ENCODE data around the gene ZFP36L1. TPM values are rescaled to one million over a fixed set of nuclear protein-coding genes. Genes with fewer than 3 reads are reported as not detected.
A peak's percentile ranks its signal among the peaks of the same experiment; 100 is the strongest.

ZFP36L1 gene
- total and polyA plus RNA-seq, 2 of the 13 experiments (the other 11 are each of a cell fraction or from before 2014, with no cell fraction given) = 7.4 to 10.2 TPM

DNA sequence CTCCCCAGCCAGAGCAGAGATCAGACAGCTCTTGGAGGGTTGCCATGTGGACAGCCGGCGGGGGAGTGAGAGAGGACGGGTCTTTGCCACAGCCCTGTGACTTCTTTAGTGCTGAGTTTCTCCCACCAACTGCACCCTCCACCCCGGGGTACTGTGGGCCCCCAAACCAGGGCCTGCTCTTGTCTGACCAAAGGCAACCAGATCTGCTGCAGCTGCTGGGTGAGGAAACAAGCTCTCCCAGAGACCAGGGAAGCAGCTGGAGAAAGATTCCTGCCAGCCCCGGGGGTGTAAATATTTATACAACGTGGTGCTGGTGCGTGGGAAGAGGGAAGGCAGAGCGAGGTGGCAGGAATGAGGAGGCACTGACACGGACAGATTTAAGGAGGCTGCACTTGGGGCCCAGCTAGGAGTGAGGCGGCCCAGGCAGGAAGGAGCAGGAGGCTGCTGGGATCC lies 14.3 kb upstream of the ZFP36L1 start (continued):
- TF ChIP-seq ERF (CRISPR knock-in tag; IDR thresholded peaks at IDR 0.05) = 0 out of 2 replicates have a peak, but pooled peaks have one; percentile 31
- no peak for TF ChIP-seq MYPOP (CRISPR knock-in tag; IDR thresholded peaks at IDR 0.05)
- TF ChIP-seq MXI1 (IDR thresholded peaks at IDR 0.05; ENCODE audit: borderline replicate concordance, low read depth, low read length) = peak; percentile 47; the same call in 1 of the 3 replicates
- no peak for TF ChIP-seq THYN1 (CRISPR knock-in tag; IDR thresholded peaks at IDR 0.05; ENCODE audit: borderline replicate concordance, low read depth)
- no peak for TF ChIP-seq FOXA1 (IDR thresholded peaks at IDR 0.05)
- TF ChIP-seq FOXA1 (CRISPR knock-in tag; IDR thresholded peaks at IDR 0.05) = peak; percentile 62
- TF ChIP-seq GABPA (IDR thresholded peaks at IDR 0.05; ENCODE audit: low read depth, low read length) = no peak
- 0 out of 2 replicates have a peak, but pooled peaks have one; percentile 10 for TF ChIP-seq GABPA (CRISPR knock-in tag; IDR thresholded peaks at IDR 0.05; ENCODE audit: low read depth)
- peak; percentile 19; the same call in 1 of the 2 replicates for TF ChIP-seq YEATS2 (CRISPR knock-in tag; IDR thresholded peaks at IDR 0.05; ENCODE audit: borderline replicate concordance)
- peak; percentile 70; the same call in 1 of the 2 replicates for TF ChIP-seq ZNF350 (CRISPR knock-in tag; IDR thresholded peaks at IDR 0.05; ENCODE audit: borderline replicate concordance, low read depth)
- TF ChIP-seq, protein P1, sequence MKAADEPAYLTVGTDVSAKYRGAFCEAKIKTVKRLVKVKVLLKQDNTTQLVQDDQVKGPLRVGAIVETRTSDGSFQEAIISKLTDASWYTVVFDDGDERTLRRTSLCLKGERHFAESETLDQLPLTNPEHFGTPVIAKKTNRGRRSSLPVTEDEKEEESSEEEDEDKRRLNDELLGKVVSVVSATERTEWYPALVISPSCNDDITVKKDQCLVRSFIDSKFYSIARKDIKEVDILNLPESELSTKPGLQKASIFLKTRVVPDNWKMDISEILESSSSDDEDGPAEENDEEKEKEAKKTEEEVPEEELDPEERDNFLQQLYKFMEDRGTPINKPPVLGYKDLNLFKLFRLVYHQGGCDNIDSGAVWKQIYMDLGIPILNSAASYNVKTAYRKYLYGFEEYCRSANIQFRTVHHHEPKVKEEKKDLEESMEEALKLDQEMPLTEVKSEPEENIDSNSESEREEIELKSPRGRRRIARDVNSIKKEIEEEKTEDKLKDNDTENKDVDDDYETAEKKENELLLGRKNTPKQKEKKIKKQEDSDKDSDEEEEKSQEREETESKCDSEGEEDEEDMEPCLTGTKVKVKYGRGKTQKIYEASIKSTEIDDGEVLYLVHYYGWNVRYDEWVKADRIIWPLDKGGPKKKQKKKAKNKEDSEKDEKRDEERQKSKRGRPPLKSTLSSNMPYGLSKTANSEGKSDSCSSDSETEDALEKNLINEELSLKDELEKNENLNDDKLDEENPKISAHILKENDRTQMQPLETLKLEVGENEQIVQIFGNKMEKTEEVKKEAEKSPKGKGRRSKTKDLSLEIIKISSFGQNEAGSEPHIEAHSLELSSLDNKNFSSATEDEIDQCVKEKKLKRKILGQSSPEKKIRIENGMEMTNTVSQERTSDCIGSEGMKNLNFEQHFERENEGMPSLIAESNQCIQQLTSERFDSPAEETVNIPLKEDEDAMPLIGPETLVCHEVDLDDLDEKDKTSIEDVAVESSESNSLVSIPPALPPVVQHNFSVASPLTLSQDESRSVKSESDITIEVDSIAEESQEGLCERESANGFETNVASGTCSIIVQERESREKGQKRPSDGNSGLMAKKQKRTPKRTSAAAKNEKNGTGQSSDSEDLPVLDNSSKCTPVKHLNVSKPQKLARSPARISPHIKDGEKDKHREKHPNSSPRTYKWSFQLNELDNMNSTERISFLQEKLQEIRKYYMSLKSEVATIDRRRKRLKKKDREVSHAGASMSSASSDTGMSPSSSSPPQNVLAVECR (CRISPR knock-in tag; IDR thresholded peaks at IDR 0.05; ENCODE audit: borderline replicate concordance) = peak; percentile 52; the same call in 1 of the 2 replicates
- TF ChIP-seq GATAD2A (CRISPR knock-in tag; IDR thresholded peaks at IDR 0.05) = peak; percentile 44
- peak; percentile 52; the same call in 1 of the 2 replicates for TF ChIP-seq ZMYM3 (CRISPR knock-in tag; IDR thresholded peaks at IDR 0.05)
- TF ChIP-seq TARDBP (CRISPR knock-in tag; IDR thresholded peaks at IDR 0.05) = peak; percentile 38; the same call in 1 of the 2 replicates
- TF ChIP-seq, protein P2, sequence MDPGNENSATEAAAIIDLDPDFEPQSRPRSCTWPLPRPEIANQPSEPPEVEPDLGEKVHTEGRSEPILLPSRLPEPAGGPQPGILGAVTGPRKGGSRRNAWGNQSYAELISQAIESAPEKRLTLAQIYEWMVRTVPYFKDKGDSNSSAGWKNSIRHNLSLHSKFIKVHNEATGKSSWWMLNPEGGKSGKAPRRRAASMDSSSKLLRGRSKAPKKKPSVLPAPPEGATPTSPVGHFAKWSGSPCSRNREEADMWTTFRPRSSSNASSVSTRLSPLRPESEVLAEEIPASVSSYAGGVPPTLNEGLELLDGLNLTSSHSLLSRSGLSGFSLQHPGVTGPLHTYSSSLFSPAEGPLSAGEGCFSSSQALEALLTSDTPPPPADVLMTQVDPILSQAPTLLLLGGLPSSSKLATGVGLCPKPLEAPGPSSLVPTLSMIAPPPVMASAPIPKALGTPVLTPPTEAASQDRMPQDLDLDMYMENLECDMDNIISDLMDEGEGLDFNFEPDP (CRISPR knock-in tag; conservative IDR thresholded peaks at IDR 0.05) = 0 out of 2 replicates have a peak, but pooled peaks have one; percentile 53
- 0 out of 2 replicates have a peak, but pooled peaks have one; percentile 41 for TF ChIP-seq HNRNPL (IDR thresholded peaks at IDR 0.05; ENCODE audit: low read depth, low read length)
- no peak for TF ChIP-seq JUNB (CRISPR knock-in tag; IDR thresholded peaks at IDR 0.05; ENCODE audit: borderline replicate concordance)
- 0 out of 2 replicates have a peak, but pooled peaks have one; percentile 40 for TF ChIP-seq SRY (CRISPR knock-in tag; IDR thresholded peaks at IDR 0.05)
- TF ChIP-seq, protein P3, sequence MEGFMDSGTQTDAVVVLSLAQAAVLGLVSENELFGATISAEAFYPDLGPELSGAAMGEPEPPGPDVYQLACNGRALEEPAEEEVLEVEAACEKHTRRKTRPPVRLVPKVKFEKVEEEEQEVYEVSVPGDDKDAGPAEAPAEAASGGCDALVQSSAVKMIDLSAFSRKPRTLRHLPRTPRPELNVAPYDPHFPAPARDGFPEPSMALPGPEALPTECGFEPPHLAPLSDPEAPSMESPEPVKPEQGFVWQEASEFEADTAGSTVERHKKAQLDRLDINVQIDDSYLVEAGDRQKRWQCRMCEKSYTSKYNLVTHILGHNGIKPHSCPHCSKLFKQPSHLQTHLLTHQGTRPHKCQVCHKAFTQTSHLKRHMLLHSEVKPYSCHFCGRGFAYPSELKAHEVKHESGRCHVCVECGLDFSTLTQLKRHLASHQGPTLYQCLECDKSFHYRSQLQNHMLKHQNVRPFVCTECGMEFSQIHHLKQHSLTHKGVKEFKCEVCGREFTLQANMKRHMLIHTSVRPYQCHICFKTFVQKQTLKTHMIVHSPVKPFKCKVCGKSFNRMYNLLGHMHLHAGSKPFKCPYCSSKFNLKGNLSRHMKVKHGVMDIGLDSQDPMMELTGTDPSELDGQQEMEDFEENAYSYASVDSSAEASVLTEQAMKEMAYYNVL (CRISPR knock-in tag; IDR thresholded peaks at IDR 0.05; ENCODE audit: borderline replicate concordance) = peak; percentile 22; the same call in 1 of the 2 replicates
- peak; percentile 34; the same call in 1 of the 2 replicates for TF ChIP-seq POLR2G (IDR thresholded peaks at IDR 0.05; ENCODE audit: low read depth, low read length)
- TF ChIP-seq ETV5 (CRISPR knock-in tag; IDR thresholded peaks at IDR 0.05; ENCODE audit: borderline replicate concordance) = peak; percentile 29; the same call in 1 of the 2 replicates
- no peak for TF ChIP-seq ZSCAN9 (CRISPR knock-in tag; IDR thresholded peaks at IDR 0.05; ENCODE audit: borderline replicate concordance)
- TF ChIP-seq ZNF17 (CRISPR knock-in tag; IDR thresholded peaks at IDR 0.05) = no peak

Data from HepG2 (cell line).